ENCODE data around the gene USP48.
"Not testable (repeated sequence)": the region's sequence is repeated elsewhere in the genome, so short reads cannot be mapped to it uniquely, and the experiment has no call there.

Gene USP48

DNA sequence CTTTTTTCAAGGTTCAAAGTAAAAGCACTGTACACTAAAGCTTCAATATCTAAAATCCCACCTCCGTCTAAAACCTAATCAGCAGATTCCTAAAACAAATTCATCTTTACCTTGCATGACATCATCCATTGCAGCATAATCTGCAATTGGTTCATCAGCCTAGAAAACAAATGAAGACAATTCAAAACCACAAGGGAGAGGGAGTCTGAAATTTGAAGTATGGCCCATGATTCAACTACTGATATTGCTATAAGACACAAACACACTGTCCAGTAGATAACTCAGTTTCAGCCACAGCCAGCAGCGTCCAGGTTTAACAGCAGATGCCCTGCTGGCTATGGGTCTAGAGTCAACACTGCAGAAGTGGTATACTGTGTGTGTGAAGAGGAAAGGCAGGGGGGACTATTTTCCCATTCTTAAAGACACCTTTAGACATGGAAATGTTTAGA is 95.8 kb downstream of the USP48 start:
- FAIRE-seq = no peak

- FAIRE-seq = no peak
These were observed 96.8 kb downstream of the USP48 start for GRCh38 chr1:21685946-21686678.

- no peak for FAIRE-seq
These were observed 101.5 kb downstream of the USP48 start for GRCh38 chr1:21681426-21681825.

- no peak for FAIRE-seq
These were observed 102.0 kb downstream of the USP48 start for GRCh38 chr1:21680918-21681317.

DNA sequence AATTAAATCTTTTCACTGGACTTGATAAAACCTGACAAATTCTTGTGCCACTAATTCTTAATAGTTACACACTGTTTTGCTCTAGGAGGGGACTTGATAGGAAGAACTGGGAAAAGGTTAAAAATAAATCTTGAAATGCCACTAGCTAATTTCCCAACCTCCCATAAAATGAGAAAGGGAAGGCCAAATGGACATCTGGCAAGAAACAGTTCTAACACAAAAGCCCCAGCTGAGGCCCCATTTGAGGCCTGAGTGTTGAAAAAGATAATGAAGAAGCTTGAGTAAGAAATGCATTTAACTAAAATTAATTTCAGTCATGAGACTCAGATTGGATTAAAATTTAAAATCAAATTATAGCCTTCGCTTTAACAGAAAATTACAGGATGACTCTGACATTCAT is 102.6 kb downstream of the USP48 start:
- FAIRE-seq = no peak

DNA sequence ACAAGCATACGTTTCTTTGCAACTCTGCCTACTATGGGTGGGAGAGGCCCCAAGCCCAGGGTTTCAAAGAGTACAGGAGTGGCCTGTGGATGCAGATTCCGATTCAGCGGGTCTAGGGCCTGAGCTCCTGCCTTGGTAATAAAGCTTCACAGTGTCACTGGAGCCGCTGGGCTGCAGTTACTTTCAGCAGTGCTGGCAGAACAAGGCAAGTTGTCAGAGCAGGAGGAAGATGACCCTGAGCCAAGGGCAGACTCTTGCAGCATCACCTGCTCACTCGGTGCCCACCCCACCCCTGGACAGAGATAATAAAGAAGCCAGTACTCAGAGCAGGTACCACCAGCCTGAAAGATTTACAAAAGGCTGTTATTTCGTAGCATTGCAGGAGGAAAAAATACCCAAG is 105.8 kb downstream of the USP48 start:
- FAIRE-seq = no peak

GRCh38 chr1:21674957-21675356 is 108.0 kb downstream of the USP48 start:
- no peak for FAIRE-seq

- not testable (repeated sequence) for FAIRE-seq
These were observed 109.1 kb downstream of the USP48 start for GRCh38 chr1:21673853-21674252.

DNA sequence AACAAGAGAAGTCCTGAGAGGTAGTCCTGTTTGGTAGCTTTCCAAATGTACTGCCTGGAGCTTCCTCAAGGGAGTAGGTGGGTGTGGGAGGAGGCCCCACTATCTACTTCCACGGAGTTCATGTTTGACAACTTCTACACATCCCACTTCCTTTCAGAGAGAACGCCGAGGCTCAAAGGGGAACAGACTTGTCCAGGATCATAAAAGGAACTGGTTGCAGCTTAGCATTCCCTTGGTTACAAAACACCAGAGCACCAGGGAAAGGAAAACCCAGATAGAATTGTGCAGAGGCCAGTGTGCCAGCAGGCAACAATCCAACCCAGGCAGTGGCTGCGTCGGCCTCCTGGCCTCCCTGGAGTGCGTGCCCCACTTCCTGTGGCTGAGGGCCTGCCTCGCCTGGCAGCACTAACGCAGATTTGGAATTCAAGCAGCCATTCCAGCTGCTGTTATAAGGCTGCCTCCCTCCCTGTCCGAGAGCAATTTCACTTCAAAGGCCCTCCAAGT is 109.6 kb downstream of the USP48 start:
- no peak for FAIRE-seq

DNA sequence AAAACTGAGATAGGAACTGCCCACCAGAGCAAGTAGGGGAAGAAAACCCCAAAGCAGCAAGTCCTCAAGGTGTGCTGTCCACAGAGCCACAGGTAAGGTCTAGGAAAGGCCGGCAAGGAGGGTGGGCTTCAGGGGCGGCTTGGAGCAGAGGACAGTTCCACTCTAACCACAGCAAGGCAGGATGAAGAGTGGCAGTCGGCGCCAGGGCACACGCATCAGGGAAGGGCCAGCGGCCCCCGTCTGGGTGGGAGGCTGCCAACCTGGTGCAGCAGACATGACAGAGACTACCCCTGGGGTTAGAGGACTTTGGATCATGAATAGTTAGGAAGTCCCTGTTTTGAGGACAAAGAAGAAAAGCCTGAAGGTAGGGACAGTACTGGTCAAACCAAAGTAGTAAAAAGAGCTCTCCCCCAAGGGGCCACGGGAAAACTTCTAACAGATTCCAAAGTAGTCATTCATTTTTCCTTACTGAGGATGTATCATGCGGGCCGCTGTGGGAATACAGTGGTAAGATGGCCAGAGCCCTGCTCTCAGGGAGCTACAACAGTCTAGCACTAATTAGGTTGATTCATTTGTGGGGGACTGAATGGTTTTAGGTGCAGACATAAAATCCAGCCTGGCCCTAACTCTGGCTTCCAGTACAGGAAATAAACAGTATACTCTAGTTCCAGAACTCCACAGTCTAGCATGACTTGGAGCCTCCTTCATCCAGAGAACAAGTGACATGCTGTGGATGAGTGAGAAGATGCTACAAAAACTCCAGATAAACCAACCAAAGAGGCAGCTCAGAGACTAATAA is 110.3 kb downstream of the USP48 start:
- no peak for FAIRE-seq

DNA sequence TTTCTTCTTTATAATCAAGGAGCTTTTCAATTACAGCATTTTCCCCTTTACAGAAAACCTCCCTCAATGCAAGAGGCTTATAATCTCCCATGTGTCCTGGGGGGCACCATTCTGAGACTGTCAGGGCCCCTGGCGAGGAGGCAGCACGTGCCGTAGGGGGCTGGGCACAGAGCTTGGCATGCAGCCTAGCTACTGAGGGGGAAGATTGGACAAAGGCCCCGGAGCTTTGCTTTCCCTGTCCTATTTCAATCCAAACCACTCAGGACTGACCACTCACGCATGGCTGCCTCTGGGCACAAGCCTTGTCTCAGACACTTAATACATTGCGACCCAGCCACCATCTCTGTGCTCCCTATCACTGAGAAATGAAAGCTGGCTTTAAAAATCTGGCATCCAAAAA is 111.0 kb downstream of the USP48 start:
- FAIRE-seq = no peak

- FAIRE-seq = no peak
These were observed 111.7 kb downstream of the USP48 start for GRCh38 chr1:21670956-21671902.

DNA sequence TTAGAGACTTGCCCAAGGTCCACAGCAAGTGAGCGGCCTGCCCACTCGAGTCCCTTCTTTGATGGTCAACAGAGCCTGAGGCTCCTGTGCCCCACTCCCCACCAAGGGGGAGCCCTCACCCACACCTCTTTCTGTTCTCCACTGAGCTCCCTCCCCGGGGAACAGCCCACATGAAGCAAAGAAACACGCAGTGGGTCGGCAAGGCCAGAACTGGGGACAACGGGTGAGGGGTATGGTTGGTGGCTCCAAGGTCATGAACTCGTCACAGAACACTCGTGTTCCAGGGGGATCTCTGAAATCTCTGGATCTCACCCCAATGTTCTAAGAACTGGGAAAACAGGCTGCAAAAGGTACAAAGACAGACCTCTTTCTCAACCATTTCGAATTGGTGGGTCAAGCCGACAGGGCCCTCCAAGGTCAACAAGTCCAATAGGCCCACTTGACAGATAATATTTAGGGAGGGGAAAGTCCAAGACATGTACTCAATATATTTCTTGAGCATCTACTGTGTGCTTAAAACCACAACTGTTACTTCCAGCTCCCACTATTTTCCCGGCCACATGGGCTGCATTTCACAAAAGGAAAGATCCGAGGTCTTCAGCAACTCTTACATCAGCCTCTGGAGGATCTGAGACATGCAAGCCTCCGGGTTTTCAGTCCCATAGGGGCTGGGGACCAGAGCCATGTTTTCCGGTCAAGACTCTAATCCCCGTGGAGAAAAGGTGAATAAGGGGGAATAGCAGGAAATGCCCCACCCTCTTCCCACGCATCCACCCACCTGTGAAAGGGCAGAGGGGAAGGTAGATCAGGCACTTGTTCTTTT is 112.7 kb downstream of the USP48 start:
- no peak for FAIRE-seq

GRCh38 chr1:21669258-21670058 is 113.5 kb downstream of the USP48 start, which contains the start of gene RAP1GAP:
Gene RAP1GAP (minus strand): TSS chr1:21669357. CDS start chr1:21620032, 49,325 bp downstream.
- FAIRE-seq = no peak

- FAIRE-seq = no peak
These were observed 114.0 kb downstream of the USP48 start for GRCh38 chr1:21668951-21669257.

DNA sequence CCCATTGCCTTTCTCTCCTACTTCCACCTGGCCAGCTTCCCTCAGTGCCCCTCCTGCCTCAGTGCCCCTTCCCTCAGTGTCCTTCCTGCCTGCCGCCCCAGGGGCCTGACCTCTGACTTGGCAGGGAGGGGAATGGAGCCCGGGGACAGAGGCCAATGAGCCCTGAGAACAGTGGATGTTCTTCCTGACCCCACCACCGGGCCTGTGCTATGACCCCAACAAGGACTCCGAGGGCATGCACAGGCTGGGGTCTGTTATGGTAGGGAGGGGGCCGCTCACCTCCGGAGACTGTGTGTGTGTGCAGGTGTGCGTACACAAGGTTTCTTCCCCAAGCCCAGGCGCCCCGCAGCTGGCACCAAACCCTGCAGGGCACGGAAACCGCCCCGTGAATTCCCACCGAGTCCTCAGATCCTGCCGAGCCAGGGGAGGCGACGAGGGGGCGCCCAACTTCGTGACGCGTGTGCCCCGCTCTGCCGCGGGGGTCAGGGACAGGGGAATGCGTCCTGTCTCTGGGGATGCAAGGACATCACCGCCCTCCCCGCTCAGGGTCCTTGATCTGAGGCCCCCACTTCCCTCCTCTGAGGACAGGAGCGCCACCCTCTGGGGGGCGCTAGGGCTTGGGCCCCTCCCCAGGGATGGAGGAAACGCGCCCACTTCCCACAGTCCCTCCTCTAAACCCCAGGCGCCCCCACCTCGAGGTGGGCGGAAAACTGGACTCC is 114.6 kb downstream of the USP48 start:
- FAIRE-seq = no peak

- FAIRE-seq = no peak
These were observed 115.4 kb downstream of the USP48 start for GRCh38 chr1:21667348-21668231.

DNA sequence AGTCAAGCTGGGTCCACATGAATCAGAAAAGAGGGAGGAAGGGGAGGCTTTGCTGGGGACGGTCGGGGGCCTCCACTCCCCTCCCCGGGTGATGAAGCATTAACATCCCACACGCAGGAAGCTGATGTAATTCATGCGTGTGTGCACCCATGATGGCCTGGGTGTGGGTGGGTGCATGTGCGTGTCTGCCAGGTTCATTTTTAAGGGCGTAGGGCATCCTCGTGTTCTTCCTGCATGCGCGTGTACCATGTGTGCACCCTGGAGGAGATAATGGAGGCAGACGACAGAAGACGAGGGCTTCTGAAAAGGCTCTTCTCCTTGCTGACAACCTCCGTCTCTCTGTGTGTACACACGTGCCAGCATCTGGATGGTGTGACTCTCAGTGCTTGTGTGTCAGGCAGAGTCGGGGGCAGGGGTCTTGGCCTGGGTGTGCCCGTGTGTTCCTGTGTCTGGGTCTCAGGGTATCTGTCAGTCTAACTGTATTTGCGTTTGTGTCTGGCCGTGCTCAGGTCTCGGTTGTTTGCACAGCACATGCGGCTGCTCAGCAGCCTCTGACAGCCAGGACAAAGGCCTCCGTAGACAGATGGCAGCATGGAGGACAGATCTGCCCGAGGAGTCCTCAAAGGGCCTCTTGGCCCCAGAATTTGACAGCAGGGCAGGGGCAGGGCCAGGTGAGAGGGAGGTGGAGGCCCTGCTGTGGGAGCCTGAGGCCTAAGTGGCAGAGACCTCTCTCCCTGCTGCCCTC is 116.2 kb downstream of the USP48 start:
- FAIRE-seq = no peak
